PC-9 (cell line): ENCODE measurements around the gene PCID2. TPM values are rescaled to one million over a fixed set of nuclear protein-coding genes. Genes with fewer than 3 reads are reported as not detected.
A peak's percentile ranks its signal among the peaks of the same experiment; 100 is the strongest.

ENCODE experiments used
- BruUV-seq: library from RNA; stranded (reverse); fragments of 400-500 nt; replicated peaks from 2 replicates; lab custom pipeline; 2021; lab: Mats Ljungman, UMichigan
- CTCF ChIA-PET: fragments of 300-600 bp; sonication (Branson Sonifier 250); formaldehyde crosslinking; loops from one replicate; lab custom pipeline; 2022; ENCODE audit warnings: antibody characterized with exemption; lab: Charles Lee
- POLR2A ChIA-PET: fragments of 300-600 bp; sonication (Branson Sonifier 250); formaldehyde crosslinking; loops from one replicate; lab custom pipeline; 2022; ENCODE audit warnings: antibody characterized with exemption; ENCODE audit not compliant: unreplicated experiment; lab: Charles Lee
- DNase-seq, 2 experiments: peaks; one replicate each; pipeline versions ENCODE4 v3.0.0 to v3.0.0-alpha.2; 2015 to 2022; ENCODE audit warnings: mixed read lengths in 1 of 2
- H2AFZ ChIP-seq: fragments of 200-600 bp; sonication (generic); 2 replicates; pipeline ENCODE4 v1.8.1; 2017; ENCODE audit warnings: antibody characterized with exemption
- H3F3A ChIP-seq: fragments of 200-600 bp; sonication (generic); 2 replicates; pipeline ENCODE4 v1.8.1; 2017; ENCODE audit warnings: antibody characterized with exemption, mild to moderate bottlenecking, low read depth; ENCODE audit not compliant: insufficient read depth
- H3K27ac ChIP-seq: fragments of 200-600 bp; sonication (generic); 2 replicates; pipeline ENCODE4 v1.6.1; 2016; ENCODE audit warnings: mixed run types
- H3K27me3 ChIP-seq: fragments of 200-600 bp; sonication (generic); 2 replicates; pipeline ENCODE4 v1.6.1; 2016; ENCODE audit warnings: low read depth, mixed run types; ENCODE audit not compliant: insufficient read depth
- H3K36me3 ChIP-seq: fragments of 200-600 bp; sonication (generic); 2 replicates; pipeline ENCODE4 v1.6.1; 2016; ENCODE audit warnings: low read depth, mixed run types
- H3K4me1 ChIP-seq: fragments of 200-600 bp; sonication (generic); replicated peaks from 2 replicates; pipeline ENCODE4 v1.6.1; 2016; ENCODE audit warnings: mixed run types; ENCODE audit not compliant: insufficient read depth
- H3K4me2 ChIP-seq: fragments of 200-600 bp; sonication (generic); 2 replicates; pipeline ENCODE4 v1.6.1; 2017; ENCODE audit warnings: mixed run types
- H3K4me3 ChIP-seq: fragments of 200-600 bp; sonication (generic); 2 replicates; pipeline ENCODE4 v1.6.1; 2016; ENCODE audit warnings: mixed run types
- H3K79me2 ChIP-seq: fragments of 200-600 bp; sonication (generic); 2 replicates; pipeline ENCODE4 v1.6.1; 2017; ENCODE audit warnings: low read depth, mixed run types
- H3K9me2 ChIP-seq: fragments of 200-600 bp; sonication (generic); 2 replicates; pipeline ENCODE4 v1.8.1; 2017; ENCODE audit warnings: mild to moderate bottlenecking; ENCODE audit not compliant: insufficient read depth
- H3K9me3 ChIP-seq: fragments of 200-600 bp; sonication (generic); 2 replicates; pipeline ENCODE4 v1.8.1; 2016; ENCODE audit warnings: low read depth; ENCODE audit not compliant: insufficient read depth
- H4K20me1 ChIP-seq: fragments of 200-600 bp; sonication (generic); 2 replicates; pipeline ENCODE4 v1.8.1; 2017; ENCODE audit not compliant: insufficient read depth
- CTCF ChIP-seq: fragments of 200-600 bp; sonication (generic); conservative IDR thresholded peaks from 2 replicates; pipeline ENCODE4 v1.6.1; 2017; ENCODE audit warnings: mixed run types, antibody characterized with exemption, mild to moderate bottlenecking, moderate library complexity
- EZH2 ChIP-seq: fragments of 200-600 bp; sonication (generic); IDR thresholded peaks from 2 replicates; pipeline ENCODE4 v1.8.0; 2017; ENCODE audit warnings: antibody characterized with exemption, low read depth
- intact Hi-C: fragments of 100-400 bp; cut with micrococcal nuclease; formaldehyde crosslinking; loops from one replicate; pipeline ENCODE4 v1.10.0; 2022; ENCODE audit not compliant: unreplicated experiment
- total RNA-seq: library from RNA; stranded (reverse); gene quantifications from 2 replicates; pipeline ENCODE4 v1.2.3, GENCODE V29; 2021

Gene PCID2
- total RNA-seq, 1 experiment from 2014 or later = 71.8 TPM

GRCh38 chr13:113210833-113211232 is 2.4 kb upstream of the PCID2 start:
- Histone ChIP-seq H4K20me1 (peaks cover 53% of the 10 kb centered on the region), H3K79me2 (peaks cover 86% of the 10 kb centered on the region), H3K9me2 (no peaks in the 10 kb centered on the region), H3K4me1 (peaks cover 51% of the 10 kb centered on the region), H3K4me2 (peak overlapping the region; percentile 98), H3F3A (peaks cover 22% of the 10 kb centered on the region), H2AFZ (no peak overlapping the region), H3K27me3 (no peaks in the 10 kb centered on the region), H3K9me3 (no peaks in the 10 kb centered on the region), H3K27ac (peak overlapping the region; percentile 80), H3K4me3 (peak overlapping the region; percentile 69), H3K36me3 (peaks cover 41% of the 10 kb centered on the region)
- peak in 1 of 2 experiments; percentile 33 for DNase-seq
- intact Hi-C loops = no loop called here
- no TSS peak for BruUV-seq
- CTCF ChIA-PET = no interaction called here
- POLR2A ChIA-PET = no interaction called here
- no peak for TF ChIP-seq EZH2

- peak overlapping the region; percentile 78 for H2AFZ ChIP-seq
- H3K4me3 ChIP-seq = peak overlapping the region; percentile 69
- BruUV-seq = no TSS peak
- peaks cover 86% of the 10 kb centered on the region for H3K79me2 ChIP-seq
- H3K4me2 ChIP-seq = peak overlapping the region; percentile 98
- H3F3A ChIP-seq = peaks cover 27% of the 10 kb centered on the region
- H3K27me3 ChIP-seq = no peaks in the 10 kb centered on the region
- peak overlapping the region; percentile 80 for H3K27ac ChIP-seq
- intact Hi-C loops = loop anchor here (1.0 to 5.0 kb wide), 2 partner anchors 239 to 268 kb away; no protein-coding TSS in a partner anchor
- no peak for TF ChIP-seq CTCF
- no peak for TF ChIP-seq EZH2
- H3K9me2 ChIP-seq = no peaks in the 10 kb centered on the region
- peaks cover 61% of the 10 kb centered on the region for H4K20me1 ChIP-seq
- peaks cover 47% of the 10 kb centered on the region for H3K36me3 ChIP-seq
- peaks cover 44% of the 10 kb centered on the region for H3K4me1 ChIP-seq
- peak; percentile 66 to 75 for DNase-seq
- ChIA-PET POLR2A (interaction anchor here (0.5 to 1.3 kb wide), 5 partner anchors 9 to 430 kb away, joined by 3 to 15 read pairs (median 6); partner anchors contain the start of gene MCF2L), CTCF (no interaction called here)
- H3K9me3 ChIP-seq = no peaks in the 10 kb centered on the region
Measured at GRCh38 chr13:113209759-113210421, 1.4 kb upstream of the PCID2 start.

- DNase-seq = peak; percentile 58 to 72
- Histone ChIP-seq H3F3A (peaks cover 27% of the 10 kb centered on the region), H2AFZ (peak within 1 kb of the TSS; percentile 83), H3K9me2 (no peaks in the 10 kb centered on the region), H3K36me3 (peaks cover 47% of the 10 kb centered on the region), H4K20me1 (peaks cover 60% of the 10 kb centered on the region), H3K79me2 (peaks cover 86% of the 10 kb centered on the region), H3K9me3 (no peaks in the 10 kb centered on the region), H3K4me2 (peak within 1 kb of the TSS; percentile 98), H3K4me3 (peak within 1 kb of the TSS; percentile 97), H3K27me3 (no peaks in the 10 kb centered on the region), H3K27ac (peak within 1 kb of the TSS; percentile 90), H3K4me1 (peaks cover 40% of the 10 kb centered on the region)
- intact Hi-C loops = loop anchor here (1.0 to 5.0 kb wide), 2 partner anchors 240 to 267 kb away; no protein-coding TSS in a partner anchor
- no peak for TF ChIP-seq CTCF
- no peak for TF ChIP-seq EZH2
- BruUV-seq = no TSS peak
- ChIA-PET POLR2A (interaction anchor here (0.5 to 1.3 kb wide), 6 partner anchors 9 to 429 kb away, joined by 3 to 15 read pairs (median 6); partner anchors contain the start of gene MCF2L), CTCF (no interaction called here)
Measured at GRCh38 chr13:113209336-113209758, 878 bp upstream of the PCID2 start, which contains the start of gene CUL4A. Gene CUL4A (plus strand): TSS chr13:113209613. CDS start chr13:113209628, 15 bp downstream.
